GM20431 (cell line): ENCODE data around the gene DMRT1.

Experiments
- in situ Hi-C: fragments of 300-500 bp; cut with MseI, MboI; formaldehyde crosslinking; loops from one replicate; pipeline ENCODE4 v1.15.0; 2020; ENCODE audit warnings: low sequenced_read_pairs; ENCODE audit not compliant: unreplicated experiment

Gene DMRT1

GRCh38 chr9:841371-842209, at the start of gene DMRT1:
Gene DMRT1, plus strand, starts transcription at chr9:841697. Its CDS starts 142 bp downstream, at chr9:841839.
- in situ Hi-C loops = no loop called here

- in situ Hi-C loops = no loop called here
These were observed 48.9 kb upstream of the DMRT1 start for GRCh38 chr9:792331-793260.

GRCh38 chr9:794386-794785, 47.1 kb upstream of the DMRT1 start:
- in situ Hi-C loops = no loop called here

- in situ Hi-C loops = no loop called here
These were observed 45.6 kb upstream of the DMRT1 start for GRCh38 chr9:795869-796268.

- in situ Hi-C loops = no loop called here
These were observed 40.8 kb upstream of the DMRT1 start for GRCh38 chr9:800591-801150.

- in situ Hi-C loops = no loop called here
These were observed 40.0 kb upstream of the DMRT1 start for GRCh38 chr9:801399-802071.

GRCh38 chr9:804026-804425, 37.5 kb upstream of the DMRT1 start:
- in situ Hi-C loops = no loop called here

GRCh38 chr9:805151-805550, 36.3 kb upstream of the DMRT1 start:
- in situ Hi-C loops = no loop called here

GRCh38 chr9:806285-807156, 35.0 kb upstream of the DMRT1 start:
- in situ Hi-C loops = no loop called here

- in situ Hi-C loops = no loop called here
These were observed 30.4 kb upstream of the DMRT1 start for GRCh38 chr9:811106-811531.

- in situ Hi-C loops = no loop called here
These were observed 22.5 kb upstream of the DMRT1 start for GRCh38 chr9:818958-819357.

GRCh38 chr9:826500-827280, 14.8 kb upstream of the DMRT1 start:
- in situ Hi-C loops = no loop called here

- in situ Hi-C loops = no loop called here
These were observed 1.2 kb upstream of the DMRT1 start for GRCh38 chr9:840343-840742.

- in situ Hi-C loops = no loop called here
These were observed 1.3 kb downstream of the DMRT1 start for GRCh38 chr9:842635-843426.

- in situ Hi-C loops = no loop called here
These were observed 1.9 kb downstream of the DMRT1 start for GRCh38 chr9:843427-843785.

- in situ Hi-C loops = no loop called here
These were observed 5.4 kb downstream of the DMRT1 start for GRCh38 chr9:846852-847251.

GRCh38 chr9:847505-847904, 6.0 kb downstream of the DMRT1 start:
- in situ Hi-C loops = no loop called here

GRCh38 chr9:849431-849830, 7.9 kb downstream of the DMRT1 start:
- in situ Hi-C loops = no loop called here
